GM19035 (cell line): ENCODE results near the gene OSBPL10.
A peak's percentile ranks its signal among the peaks of the same experiment; 100 is the strongest.

Experiments
- ATAC-seq: cut with Tn5 transposase; IDR thresholded peaks from one replicate; pipeline ENCODE4 v1.9.1; 2021; ENCODE audit not compliant: unreplicated experiment

OSBPL10 gene

GRCh38 chr3:31926543-31926942 is 54.5 kb downstream of the OSBPL10 start:
- no peak for ATAC-seq

- no peak for ATAC-seq
Observed at GRCh38 chr3:31925271-31925630, 55.8 kb downstream of the OSBPL10 start.

- ATAC-seq: no peak
Observed at GRCh38 chr3:31924610-31925270, 56.3 kb downstream of the OSBPL10 start.

GRCh38 chr3:31922962-31923361 is 58.1 kb downstream of the OSBPL10 start:
- ATAC-seq: no peak

GRCh38 chr3:31921837-31922236 is 59.2 kb downstream of the OSBPL10 start:
- ATAC-seq: no peak

GRCh38 chr3:31920310-31920709 is 60.8 kb downstream of the OSBPL10 start:
- no peak for ATAC-seq

- ATAC-seq: no peak
Observed at GRCh38 chr3:31919528-31919927, 61.5 kb downstream of the OSBPL10 start.

- peak; percentile 74 for ATAC-seq
Observed at GRCh38 chr3:31918179-31919150, 62.6 kb downstream of the OSBPL10 start.

GRCh38 chr3:31917303-31918005 is 63.6 kb downstream of the OSBPL10 start:
- peak; percentile 79 for ATAC-seq

- no peak for ATAC-seq
Observed at GRCh38 chr3:31911643-31912042, 69.4 kb downstream of the OSBPL10 start.

- no peak for ATAC-seq
Observed at GRCh38 chr3:31911124-31911523, 69.9 kb downstream of the OSBPL10 start.

- no peak for ATAC-seq
Observed at GRCh38 chr3:31909455-31909854, 71.6 kb downstream of the OSBPL10 start.

- no peak for ATAC-seq
Observed at GRCh38 chr3:31908391-31909097, 72.5 kb downstream of the OSBPL10 start.

- ATAC-seq: no peak
Observed at GRCh38 chr3:31906182-31906581, 74.9 kb downstream of the OSBPL10 start.

GRCh38 chr3:31903686-31904431 is 77.2 kb downstream of the OSBPL10 start:
- no peak for ATAC-seq

- ATAC-seq: no peak
Observed at GRCh38 chr3:31900583-31900982, 80.5 kb downstream of the OSBPL10 start.

- no peak for ATAC-seq
Observed at GRCh38 chr3:31896648-31897433, 84.2 kb downstream of the OSBPL10 start.

- no peak for ATAC-seq
Observed at GRCh38 chr3:31896026-31896425, 85.0 kb downstream of the OSBPL10 start.

GRCh38 chr3:31895471-31895870 is 85.6 kb downstream of the OSBPL10 start:
- ATAC-seq: no peak
